Midbrain (tissue), 1 donor: ENCODE results near the gene KLHL29.

ENCODE experiments used
- DNase-seq: peaks from one replicate; lab custom pipeline; 2025; lab: John Stamatoyannopoulos, UW

Gene KLHL29

GRCh38 chr2:23493846-23494245 is 108.9 kb downstream of the KLHL29 start:
- DNase-seq: no peak

- DNase-seq: no peak
Measured at GRCh38 chr2:23494286-23494685, 109.3 kb downstream of the KLHL29 start.

- no peak for DNase-seq
Measured at GRCh38 chr2:23495661-23496114, 110.7 kb downstream of the KLHL29 start.

DNA sequence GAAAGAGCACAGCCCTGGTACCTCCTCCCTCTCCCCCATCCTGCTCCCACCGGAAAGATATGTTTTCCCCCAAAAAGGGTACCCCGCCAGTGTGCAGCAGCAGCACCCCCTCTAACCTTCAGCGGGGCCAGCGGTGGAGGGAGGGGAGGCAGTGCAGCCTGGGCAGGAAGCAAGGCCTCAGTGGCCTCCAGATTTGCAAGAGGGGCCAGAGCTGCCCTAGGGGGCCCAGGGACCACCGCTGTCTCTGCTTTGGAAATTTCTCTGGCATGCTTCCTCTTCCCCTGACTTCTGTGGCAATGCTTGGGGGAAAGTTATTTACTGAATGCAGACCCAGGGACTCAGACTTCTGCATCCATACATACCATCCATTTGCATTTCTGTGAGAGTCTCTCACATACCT is 111.5 kb downstream of the KLHL29 start:
- no peak for DNase-seq

DNA sequence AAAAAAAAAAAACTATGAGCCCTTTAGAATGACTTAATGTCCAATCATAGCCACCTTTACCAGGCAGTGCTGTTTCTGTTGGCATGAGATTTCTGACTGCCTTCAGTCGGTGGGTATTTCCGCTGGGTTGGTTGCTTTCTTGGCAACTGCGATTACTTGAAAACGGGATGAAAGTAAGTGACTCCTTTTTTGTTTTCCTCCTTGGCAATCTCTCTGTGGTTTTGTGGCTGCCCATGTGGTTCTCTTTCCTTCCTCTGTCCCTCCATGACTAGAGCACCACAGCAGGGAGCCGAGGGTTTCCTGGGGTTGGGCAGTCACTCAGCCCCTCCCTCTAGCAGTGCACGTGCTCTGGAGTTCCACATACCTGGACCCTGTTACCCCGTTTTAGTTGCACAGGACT is 112.1 kb downstream of the KLHL29 start:
- DNase-seq: no peak

- no peak for DNase-seq
Measured at GRCh38 chr2:23497536-23497935, 112.6 kb downstream of the KLHL29 start.

GRCh38 chr2:23498943-23499342 is 114.0 kb downstream of the KLHL29 start:
- no peak for DNase-seq

GRCh38 chr2:23499439-23499838 is 114.5 kb downstream of the KLHL29 start:
- no peak for DNase-seq

DNA sequence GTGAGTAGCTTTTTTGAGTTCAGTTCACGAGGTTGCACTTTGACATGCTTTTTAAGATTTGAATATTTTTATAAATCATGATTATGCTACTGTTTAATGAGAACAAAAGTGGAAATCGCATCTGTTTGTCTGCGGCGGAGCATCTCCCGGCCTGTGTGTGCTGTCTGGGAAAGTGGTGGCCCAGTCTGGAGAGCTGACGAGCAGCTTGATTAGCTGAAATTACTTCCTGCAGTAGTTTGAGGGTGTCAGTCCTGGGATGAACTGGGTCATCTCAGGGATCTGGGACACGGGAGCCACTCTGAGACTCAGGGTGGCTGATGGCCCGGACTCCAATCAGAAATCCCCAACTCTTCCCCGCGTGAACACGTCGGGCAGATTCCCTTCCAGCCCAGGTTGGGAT is 115.9 kb downstream of the KLHL29 start:
- DNase-seq: no peak

DNA sequence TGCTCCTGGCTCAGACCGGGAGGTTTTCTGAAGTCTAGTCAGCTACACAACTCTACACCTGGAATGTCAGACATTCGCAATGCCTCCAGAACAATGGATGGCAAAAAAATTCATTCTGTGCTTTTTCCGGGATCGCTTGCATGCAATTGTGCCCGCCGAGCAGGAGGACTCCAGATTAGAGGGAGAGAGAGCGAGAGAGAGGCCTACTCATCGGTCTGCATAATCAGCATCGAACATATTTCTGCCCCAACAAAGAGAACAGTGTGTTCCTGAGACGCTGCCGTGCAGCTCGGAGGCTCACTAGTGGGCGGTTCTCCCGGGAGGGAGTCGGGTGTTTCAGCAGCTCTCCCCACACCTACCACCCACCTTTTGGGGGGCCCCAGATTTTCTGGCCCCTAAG is 117.1 kb downstream of the KLHL29 start:
- peak; percentile 55 for DNase-seq

- DNase-seq: no peak
Measured at GRCh38 chr2:23503097-23503496, 118.1 kb downstream of the KLHL29 start.

DNA sequence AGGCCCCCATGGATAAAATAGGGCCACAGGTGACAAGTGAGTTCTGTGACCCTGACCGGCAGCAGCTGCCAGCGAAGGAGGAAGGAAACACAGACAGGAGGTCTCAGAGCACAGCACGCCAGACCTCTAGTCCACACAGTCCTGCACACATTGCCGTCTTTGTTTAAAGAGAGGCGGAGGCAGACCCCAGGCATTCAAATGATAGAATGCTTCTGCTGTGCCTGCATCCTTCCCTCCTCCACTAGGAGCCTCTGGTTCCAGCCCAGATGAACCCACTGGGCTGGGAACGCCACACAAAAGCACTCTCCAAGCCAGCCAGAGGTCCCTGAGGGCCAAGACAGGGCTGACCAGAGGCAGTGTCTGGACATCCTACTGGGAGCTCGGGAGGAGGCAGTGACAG is 118.7 kb downstream of the KLHL29 start:
- DNase-seq: no peak

- no peak for DNase-seq
Measured at GRCh38 chr2:23504591-23504990, 119.6 kb downstream of the KLHL29 start.

DNA sequence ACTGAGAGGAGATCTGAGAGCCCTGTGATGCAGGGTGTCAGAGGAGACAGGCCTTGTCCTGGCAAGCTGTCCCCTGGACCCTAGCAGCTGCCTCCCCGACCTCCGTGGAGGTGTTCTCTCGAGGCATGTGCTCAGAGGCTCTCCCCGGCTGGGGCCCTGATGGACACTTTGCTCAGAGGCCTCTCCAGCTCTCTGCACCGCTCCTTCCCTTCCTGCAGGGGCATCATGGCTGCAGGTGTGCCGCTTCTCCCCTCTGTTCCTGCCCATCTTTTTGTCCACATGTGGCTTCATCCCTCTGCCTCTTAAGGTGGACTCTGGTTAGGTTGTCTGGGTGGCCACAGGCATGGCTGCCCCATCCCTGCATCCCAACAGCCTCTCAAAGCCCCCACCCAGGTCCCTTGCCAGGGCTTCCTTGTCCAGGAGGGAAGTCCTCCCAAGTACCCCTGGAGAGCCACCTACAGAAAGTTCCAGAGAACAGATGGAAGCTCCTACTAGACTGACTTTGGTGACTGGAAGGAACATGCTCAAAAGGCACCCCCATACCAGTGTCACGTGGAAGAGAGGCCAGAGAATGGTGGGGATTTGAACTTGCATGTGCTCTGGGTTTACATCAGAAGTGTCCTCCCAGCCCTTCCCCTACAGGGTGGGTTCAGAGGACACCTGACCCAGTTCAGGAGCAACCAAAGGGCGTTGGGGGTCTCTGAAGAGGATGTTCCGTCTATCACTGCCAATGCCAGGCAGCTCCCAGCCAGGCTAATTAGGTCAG is 120.4 kb downstream of the KLHL29 start:
- no peak for DNase-seq

- no peak for DNase-seq
Measured at GRCh38 chr2:23505984-23506380, 121.0 kb downstream of the KLHL29 start.

- no peak for DNase-seq
Measured at GRCh38 chr2:23506531-23507266, 121.7 kb downstream of the KLHL29 start.

DNA sequence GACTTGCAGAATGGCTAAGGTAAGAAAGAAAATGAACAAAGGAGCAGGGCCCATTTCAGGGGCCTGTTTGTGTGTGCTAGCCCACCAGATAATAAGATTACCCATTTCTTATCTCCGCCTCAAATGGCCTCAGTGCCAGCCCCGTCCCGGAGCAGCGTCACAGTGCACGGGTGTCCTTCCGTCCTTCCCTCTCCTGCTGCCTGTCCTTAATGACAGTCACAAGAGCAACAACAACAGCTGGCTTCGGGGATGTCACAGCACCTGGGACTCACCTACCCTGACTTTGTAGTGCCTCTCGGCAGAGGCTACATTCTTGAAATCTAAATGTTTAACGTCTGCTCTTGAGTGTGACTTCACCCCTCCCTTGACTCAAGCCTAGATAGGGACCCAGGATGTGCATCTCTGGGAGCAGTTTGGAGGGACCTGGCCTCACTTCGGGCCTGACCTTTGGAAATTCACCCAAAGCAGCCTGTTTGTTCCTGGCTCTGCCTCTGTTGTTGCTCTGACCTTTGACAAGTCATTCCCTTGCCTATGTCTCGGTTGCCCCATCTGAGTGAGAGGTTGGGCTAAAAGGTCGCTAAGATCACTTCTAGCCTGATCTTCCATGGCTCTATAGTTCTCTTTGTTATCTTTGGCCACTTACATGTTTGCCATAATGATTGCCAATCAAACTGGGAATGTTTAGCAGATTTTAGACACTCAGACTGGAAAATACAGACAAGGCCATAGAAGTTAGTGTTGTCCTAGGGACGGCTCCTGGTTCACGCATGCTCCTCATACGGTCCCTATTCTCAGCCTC is 122.5 kb downstream of the KLHL29 start:
- no peak for DNase-seq

- DNase-seq: no peak
Measured at GRCh38 chr2:23508066-23508390, 123.0 kb downstream of the KLHL29 start.

DNA sequence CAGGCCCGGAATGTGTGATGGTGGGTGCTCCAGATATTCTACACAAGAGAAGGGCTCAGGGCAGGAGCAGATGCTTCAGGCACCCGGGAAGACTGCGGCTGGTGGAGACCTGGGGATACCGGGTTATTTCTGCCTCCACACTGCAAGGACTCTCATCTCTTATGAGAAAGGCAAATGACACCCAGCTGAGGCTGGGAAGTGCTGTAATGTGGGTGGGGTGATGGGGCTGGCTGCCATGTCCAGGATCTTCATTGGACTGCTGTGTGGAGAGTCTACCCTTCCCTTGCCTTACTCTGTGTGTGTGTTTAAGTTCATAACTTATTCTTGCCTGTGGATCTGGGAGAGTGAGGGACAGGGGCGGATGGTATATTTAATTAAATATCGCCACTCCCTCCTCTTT is 124.1 kb downstream of the KLHL29 start:
- DNase-seq: no peak

DNA sequence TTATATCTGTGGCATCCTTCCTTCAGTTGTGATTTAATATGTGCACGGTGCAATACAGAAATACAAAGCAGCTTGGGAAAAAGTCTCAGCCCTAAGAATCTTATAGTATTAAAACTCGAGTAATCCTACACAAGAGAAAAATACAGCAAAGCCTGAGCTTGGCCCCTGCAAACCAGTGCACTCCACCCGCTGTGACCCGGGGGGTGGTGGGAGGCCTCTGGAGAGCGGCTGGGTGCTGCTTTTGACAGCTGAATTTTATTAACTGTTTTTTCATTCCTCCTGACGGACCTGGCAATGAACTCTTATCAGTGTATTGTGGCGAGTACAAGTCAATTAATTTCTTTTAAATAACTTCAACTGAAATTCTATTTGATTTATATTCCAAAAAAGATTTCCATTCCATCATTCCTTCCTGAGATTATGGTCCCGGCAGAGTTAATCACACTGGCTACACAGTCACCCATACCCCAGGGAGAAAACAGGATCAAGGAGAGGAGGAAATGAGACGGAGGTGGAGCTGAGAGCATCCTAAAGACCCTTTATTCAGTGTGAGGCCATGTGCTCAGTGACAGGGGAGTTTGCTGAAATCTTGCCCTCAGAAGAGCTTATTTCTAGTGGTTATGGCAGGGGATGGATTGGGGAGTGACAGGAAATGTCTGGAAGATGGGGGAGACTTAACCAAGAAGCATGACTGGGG is 124.8 kb downstream of the KLHL29 start:
- DNase-seq: no peak

- no peak for DNase-seq
Measured at GRCh38 chr2:23510471-23510870, 125.5 kb downstream of the KLHL29 start.

DNA sequence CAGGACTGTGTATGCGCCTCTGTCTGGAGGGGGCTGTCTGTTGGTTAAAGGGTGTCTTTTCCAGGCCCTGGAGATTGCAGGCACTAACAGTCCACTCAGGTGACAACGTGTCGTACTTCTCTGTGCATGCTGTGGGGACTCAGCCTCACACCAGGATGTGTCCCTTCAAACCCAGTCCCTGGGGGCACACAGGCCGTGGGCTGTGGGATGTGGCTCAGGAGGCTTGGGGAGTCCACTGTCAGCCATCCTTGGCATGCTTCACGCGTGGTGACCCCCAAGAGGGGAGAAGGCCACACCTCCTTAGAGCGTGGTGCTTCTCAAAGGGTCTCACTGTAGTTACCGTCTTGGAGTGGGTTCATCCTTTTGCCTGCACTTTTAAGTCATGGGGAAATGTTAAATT is 127.8 kb downstream of the KLHL29 start:
- DNase-seq: no peak
